OCI-LY7 (cell line): Measurements from ENCODE around the gene SLC4A11.

ENCODE experiments used
- CTCF ChIP-seq: fragments of 200-600 bp; sonication (generic); conservative IDR thresholded peaks from 2 replicates; pipeline ENCODE4 v1.5.1; 2014; ENCODE audit warnings: mild to moderate bottlenecking, antibody characterized with exemption, low read length, moderate library complexity, mixed read lengths
- EZH2phosphoT487 ChIP-seq: fragments of 200-600 bp; sonication (generic); IDR thresholded peaks from 2 replicates; pipeline ENCODE4 v1.6.1; 2018; ENCODE audit warnings: low read depth, borderline replicate concordance, mild to moderate bottlenecking, mixed run types, antibody characterized with exemption, low read length, moderate library complexity, mixed read lengths

GRCh38 chr20:3209257-3209945 lies 29.6 kb downstream of the SLC4A11 start, which contains the start of gene ITPA:
- no peak for TF ChIP-seq CTCF
- TF ChIP-seq EZH2phosphoT487, result no peak
